ENCODE measurements around the gene TRIM26. TPM values are rescaled to one million over a fixed set of nuclear protein-coding genes. Genes with fewer than 3 reads are reported as not detected.
A peak's percentile ranks its signal among the peaks of the same experiment; 100 is the strongest.

TRIM26 gene
- polyA plus RNA-seq, 3 donors: 16.4 to 26.4 (median 26.0) TPM

DNA sequence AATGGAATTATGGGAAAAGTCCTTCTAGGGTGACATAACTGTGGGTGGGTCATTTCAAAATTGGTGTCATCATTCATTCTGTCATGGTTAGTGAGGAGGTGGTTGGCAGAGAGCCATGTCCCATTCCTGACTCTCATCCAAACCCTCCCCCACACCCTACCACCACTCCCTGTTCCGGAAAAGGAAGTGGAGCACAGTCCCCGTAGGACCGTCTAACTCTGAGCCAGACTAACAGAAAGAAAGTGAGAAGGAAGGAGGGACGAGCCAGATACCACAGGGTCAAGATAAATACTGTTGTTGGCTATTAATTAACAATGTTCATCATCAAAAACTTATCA, 57.0 kb downstream of the TRIM26 start:
- Mint-ChIP-seq H3K4me3 (no peak overlapping the region), H3K4me1 (peaks cover 28% of the 10 kb centered on the region), H3K9me3 (no peaks in the 10 kb centered on the region), H3K27me3 (ENCODE audit: low read depth in 3 of 3) (peaks cover 0 to 6% (median 2%) of the 10 kb centered on the region in 3 donors), H3K36me3 (no peaks in the 10 kb centered on the region), H3K27ac (peak overlapping the region in 2 of 7 donors; percentile 49 to 55)
- Histone ChIP-seq H3K4me2 (replicated peaks; ENCODE audit: extremely low read depth, low read length, poor library complexity, severe bottlenecking) (no peak overlapping the region), H3K4me3 (replicated peaks in 1 of 3; ENCODE audit: low read depth in 2 of 3, low read length in 3 of 3) (no peak overlapping the region), H2AFZ (ENCODE audit: insufficient read depth, low read depth, low read length, poor library complexity, severe bottlenecking) (no peak overlapping the region), H4K20me1 (ENCODE audit: insufficient read depth, low read length) (no peaks in the 10 kb centered on the region), H3K27ac (ENCODE audit: low read depth in 1 of 2, low read length in 2 of 2) (no peak overlapping the region), H3K9me3 (replicated peaks in 1 of 2; ENCODE audit: control insufficient read depth in 1 of 2, insufficient read depth in 1 of 2, low read length in 2 of 2) (no peaks in the 10 kb centered on the region), H3K27me3 (ENCODE audit: control insufficient read depth in 2 of 2, insufficient read depth in 2 of 2, low read length in 2 of 2) (no peaks in the 10 kb centered on the region), H3K9ac (ENCODE audit: insufficient read depth, low read length, poor library complexity, severe bottlenecking) (no peak overlapping the region), H3K4me1 (ENCODE audit: control insufficient read depth in 1 of 2, insufficient read depth in 2 of 2, low read length in 2 of 2) (peaks cover 28 to 37% of the 10 kb centered on the region in 2 donors), H3K36me3 (replicated peaks in 1 of 2; ENCODE audit: control insufficient read depth in 1 of 2, insufficient read depth in 2 of 2, low read length in 2 of 2) (no peaks in the 10 kb centered on the region), H3K79me2 (ENCODE audit: insufficient read depth, low read length) (no peaks in the 10 kb centered on the region)
- TF ChIP-seq, protein P1, sequence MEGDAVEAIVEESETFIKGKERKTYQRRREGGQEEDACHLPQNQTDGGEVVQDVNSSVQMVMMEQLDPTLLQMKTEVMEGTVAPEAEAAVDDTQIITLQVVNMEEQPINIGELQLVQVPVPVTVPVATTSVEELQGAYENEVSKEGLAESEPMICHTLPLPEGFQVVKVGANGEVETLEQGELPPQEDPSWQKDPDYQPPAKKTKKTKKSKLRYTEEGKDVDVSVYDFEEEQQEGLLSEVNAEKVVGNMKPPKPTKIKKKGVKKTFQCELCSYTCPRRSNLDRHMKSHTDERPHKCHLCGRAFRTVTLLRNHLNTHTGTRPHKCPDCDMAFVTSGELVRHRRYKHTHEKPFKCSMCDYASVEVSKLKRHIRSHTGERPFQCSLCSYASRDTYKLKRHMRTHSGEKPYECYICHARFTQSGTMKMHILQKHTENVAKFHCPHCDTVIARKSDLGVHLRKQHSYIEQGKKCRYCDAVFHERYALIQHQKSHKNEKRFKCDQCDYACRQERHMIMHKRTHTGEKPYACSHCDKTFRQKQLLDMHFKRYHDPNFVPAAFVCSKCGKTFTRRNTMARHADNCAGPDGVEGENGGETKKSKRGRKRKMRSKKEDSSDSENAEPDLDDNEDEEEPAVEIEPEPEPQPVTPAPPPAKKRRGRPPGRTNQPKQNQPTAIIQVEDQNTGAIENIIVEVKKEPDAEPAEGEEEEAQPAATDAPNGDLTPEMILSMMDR (IDR thresholded peaks at IDR 0.05): no peak
- no CpG with 5 or more reads among the region's 4 CpGs for WGBS (ENCODE audit: insufficient coverage)
- intact Hi-C loops (cut with micrococcal nuclease): no loop called here
- DNase-seq: no peak

DNA sequence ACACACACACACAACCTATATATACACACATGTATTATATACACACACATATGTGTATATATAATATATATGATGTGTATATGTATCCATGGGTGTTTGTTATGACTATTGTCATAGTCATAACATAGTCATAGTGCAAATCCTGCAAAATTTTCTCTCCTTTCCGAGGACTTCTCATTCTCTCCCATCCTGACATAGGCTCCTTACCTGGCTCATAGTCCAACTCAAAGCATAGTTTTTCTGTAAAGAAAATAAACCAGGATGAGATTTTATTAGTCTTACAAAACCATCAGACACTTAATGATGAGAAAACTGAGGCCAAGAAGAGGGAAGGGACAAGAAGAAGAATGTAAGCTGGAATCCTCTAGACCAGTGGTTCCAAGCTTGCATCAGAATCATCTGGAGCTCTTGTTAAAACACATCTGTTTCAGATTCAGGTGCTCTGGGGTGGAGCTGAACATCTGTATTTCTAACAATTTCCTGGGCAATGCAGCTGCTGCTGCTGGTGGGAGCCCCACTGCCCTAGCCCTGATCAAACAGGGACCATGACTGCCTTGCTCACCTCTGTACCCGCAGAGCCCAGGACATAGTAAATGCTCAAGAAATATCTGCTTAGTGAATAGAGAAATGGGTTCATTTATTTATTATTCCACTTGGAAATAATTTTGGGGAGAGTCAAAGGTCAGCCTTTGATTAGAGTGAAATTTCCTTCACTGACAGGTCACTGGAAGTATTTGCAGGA, 57.5 kb downstream of the TRIM26 start:
- H3K36me3 ChIP-seq (replicated peaks in 1 of 2; ENCODE audit: control insufficient read depth in 1 of 2, insufficient read depth in 2 of 2, low read length in 2 of 2): no peaks in the 10 kb centered on the region
- peak overlapping the region in 1 of 7 donors; percentile 49 for H3K27ac Mint-ChIP-seq
- H2AFZ ChIP-seq (ENCODE audit: insufficient read depth, low read depth, low read length, poor library complexity, severe bottlenecking): no peak overlapping the region
- no peak for DNase-seq
- H3K4me3 Mint-ChIP-seq: no peak overlapping the region
- TF ChIP-seq, protein P1 (IDR thresholded peaks at IDR 0.05): no peak
- intact Hi-C loops (cut with micrococcal nuclease): no loop called here
- peaks cover 28% of the 10 kb centered on the region for H3K4me1 Mint-ChIP-seq
- no peaks in the 10 kb centered on the region for H3K27me3 ChIP-seq (ENCODE audit: control insufficient read depth in 2 of 2, insufficient read depth in 2 of 2, low read length in 2 of 2)
- H3K36me3 Mint-ChIP-seq: no peaks in the 10 kb centered on the region
- no CpG with 5 or more reads among the region's 2 CpGs for WGBS (ENCODE audit: insufficient coverage)
- peaks cover 0 to 4% (median 2%) of the 10 kb centered on the region in 3 donors for H3K27me3 Mint-ChIP-seq (ENCODE audit: low read depth in 3 of 3)
- H3K9me3 ChIP-seq (replicated peaks in 1 of 2; ENCODE audit: control insufficient read depth in 1 of 2, insufficient read depth in 1 of 2, low read length in 2 of 2): no peaks in the 10 kb centered on the region
- no peak overlapping the region for H3K9ac ChIP-seq (ENCODE audit: insufficient read depth, low read length, poor library complexity, severe bottlenecking)
- H3K79me2 ChIP-seq (ENCODE audit: insufficient read depth, low read length): no peaks in the 10 kb centered on the region
- no peak overlapping the region for H3K4me2 ChIP-seq (replicated peaks; ENCODE audit: extremely low read depth, low read length, poor library complexity, severe bottlenecking)
- no peaks in the 10 kb centered on the region for H4K20me1 ChIP-seq (ENCODE audit: insufficient read depth, low read length)
- no peak overlapping the region for H3K4me3 ChIP-seq (replicated peaks in 1 of 3; ENCODE audit: low read depth in 2 of 3, low read length in 3 of 3)
- peaks cover 0 to 3% (median 0%) of the 10 kb centered on the region in 7 donors for H3K9me3 Mint-ChIP-seq
- H3K4me1 ChIP-seq (ENCODE audit: control insufficient read depth in 1 of 2, insufficient read depth in 2 of 2, low read length in 2 of 2): peaks cover 28 to 38% of the 10 kb centered on the region in 2 donors
- no peak overlapping the region for H3K27ac ChIP-seq (ENCODE audit: low read depth in 1 of 2, low read length in 2 of 2)

Measured in CD14-positive monocyte (primary cell).